MM.1S (cell line): ENCODE results near the gene GLIPR2.

Experiments
- CTCF ChIP-seq: fragments of 300-600 bp; sonication (generic); IDR thresholded peaks from 2 replicates; pipeline ENCODE4 v1.5.1; 2016; ENCODE audit warnings: antibody characterized with exemption, low read length, mixed read lengths
- EZH2 ChIP-seq: fragments of 300-600 bp; sonication (generic); optimal IDR thresholded peaks from 2 replicates; pipeline ENCODE3; 2017; ENCODE audit warnings: low read depth, mild to moderate bottlenecking, antibody characterized with exemption, low read length, mixed read lengths
- EZH2phosphoT487 ChIP-seq: fragments of 300-600 bp; sonication (generic); IDR thresholded peaks from 2 replicates; pipeline ENCODE4 v1.6.1; 2018; ENCODE audit warnings: antibody characterized with exemption, low read length

- TF ChIP-seq CTCF, result no peak
- no peak for TF ChIP-seq EZH2phosphoT487
- no peak for TF ChIP-seq EZH2
These were observed 34.0 kb downstream of the GLIPR2 start for GRCh38 chr9:36170531-36170930.
